H1 (cell line): ENCODE data around the gene SHISAL1. TPM values are rescaled to one million over a fixed set of nuclear protein-coding genes. Genes with fewer than 3 reads are reported as not detected.

ENCODE experiments used
- CTCF ChIA-PET: fragments of 300-600 bp; sonication (Branson Sonifier 250); formaldehyde crosslinking; loops from one replicate; lab custom pipeline; 2021; ENCODE audit not compliant: partially characterized antibody; lab: Charles Lee
- POLR2A ChIA-PET: fragments of 300-600 bp; sonication (Branson Sonifier 250); formaldehyde crosslinking; loops from one replicate; lab custom pipeline; 2021; ENCODE audit warnings: inconsistent platforms; ENCODE audit not compliant: partially characterized antibody; lab: Charles Lee
- DNase-seq, 2 experiments: peaks; one replicate each; pipeline versions ENCODE4 v3.0.0 to v3.0.0-alpha.2; 2010 to 2022; ENCODE audit warnings: low spot score in 2 of 2, low read depth in 1 of 2, mixed read lengths in 1 of 2
- FAIRE-seq: peaks from 2 replicates; lab custom pipeline; 2011; peaks lifted over from hg19 to GRCh38; lab: Jason Lieb, UNC
- H2AFZ ChIP-seq: 2 replicates; pipeline ENCODE4 v1.8.1; 2012; ENCODE audit warnings: low read length, inconsistent platforms
- H2AK5ac ChIP-seq: 2 replicates; pipeline ENCODE4 v1.6.1; 2013; ENCODE audit warnings: low read depth, low read length
- H2BK120ac ChIP-seq: replicated peaks from 2 replicates; pipeline ENCODE3; 2013; ENCODE audit warnings: low read depth, low read length, inconsistent platforms
- H2BK12ac ChIP-seq: 2 replicates; pipeline ENCODE4 v1.6.1; 2013; ENCODE audit warnings: low read depth, low read length
- H2BK15ac ChIP-seq: 2 replicates; pipeline ENCODE4 v1.6.1; 2013; ENCODE audit warnings: low read length
- H2BK20ac ChIP-seq: 2 replicates; pipeline ENCODE4 v1.6.1; 2013; ENCODE audit warnings: low read length
- H2BK5ac ChIP-seq: 2 replicates; pipeline ENCODE4 v1.6.1; 2013; ENCODE audit warnings: low read depth, low read length
- H3K14ac ChIP-seq: 2 replicates; pipeline ENCODE4 v1.6.1; 2013; ENCODE audit warnings: inconsistent platforms; ENCODE audit not compliant: insufficient read length
- H3K18ac ChIP-seq: 2 replicates; pipeline ENCODE4 v1.6.1; 2013; ENCODE audit warnings: low read length; ENCODE audit errors: extremely low read depth
- H3K23ac ChIP-seq: 2 replicates; pipeline ENCODE4 v1.6.1; 2013; ENCODE audit warnings: inconsistent platforms; ENCODE audit not compliant: insufficient read length
- H3K23me2 ChIP-seq: 2 replicates; pipeline ENCODE4 v1.6.1; 2013; ENCODE audit warnings: low read depth, low read length
- H3K27ac ChIP-seq: 2 replicates; pipeline ENCODE4 v1.6.1; 2011; ENCODE audit warnings: low read depth, low read length, inconsistent platforms
- H3K27me3 ChIP-seq, 4 experiments: replicated peaks in 1 of 4; 1 replicate in 1 of 4; 2 replicates in 3 of 4; pipeline versions ENCODE4 v1.6.1 to v1.8.1; 2011 to 2013; ENCODE audit warnings: low read length in 3 of 4, mild to moderate bottlenecking in 3 of 4, inconsistent platforms in 2 of 4, mixed read lengths in 2 of 4, moderate library complexity in 1 of 4; ENCODE audit not compliant: control insufficient read depth in 3 of 4, insufficient read depth in 3 of 4; ENCODE audit errors: extremely low read depth in 1 of 4
- H3K36me3 ChIP-seq, 4 experiments: 2 replicates each; pipeline versions ENCODE4 v1.6.1 to v1.8.1; 2011 to 2013; ENCODE audit warnings: mild to moderate bottlenecking in 4 of 4, low read length in 3 of 4, moderate library complexity in 2 of 4, control low read depth in 1 of 4, inconsistent platforms in 1 of 4; ENCODE audit not compliant: insufficient read depth in 4 of 4, control insufficient read depth in 2 of 4
- H3K4ac ChIP-seq: replicated peaks from 2 replicates; pipeline ENCODE3; 2013; ENCODE audit warnings: low read length, low read depth, mixed read lengths, inconsistent platforms; ENCODE audit not compliant: insufficient read length
- H3K4me1 ChIP-seq, 4 experiments: replicated peaks in 1 of 4; 1 replicate in 1 of 4; 2 replicates in 3 of 4; pipeline versions ENCODE4 v1.6.1 to v1.8.1; 2011 to 2013; ENCODE audit warnings: low read length in 3 of 4, inconsistent platforms in 2 of 4, mixed read lengths in 1 of 4; ENCODE audit not compliant: insufficient read depth in 4 of 4, control insufficient read depth in 3 of 4
- H3K4me2 ChIP-seq, 2 experiments: 2 replicates each; pipeline versions ENCODE4 v1.6.1 to v1.8.1; 2011 to 2013; ENCODE audit warnings: low read depth in 2 of 2, low read length in 2 of 2, control low read depth in 1 of 2, inconsistent platforms in 1 of 2, mild to moderate bottlenecking in 1 of 2; ENCODE audit not compliant: insufficient read depth in 1 of 2
- H3K4me3 ChIP-seq, 4 experiments: fragments of 200-600, 300-600 bp in 1 of 4; sonication (generic), shearing (Covaris generic), sonication (Bioruptor Twin) in 1 of 4; 2 replicates each; pipeline versions ENCODE4 v1.5.1 to v1.8.1; 2011 to 2016; ENCODE audit warnings: low read length in 4 of 4, low read depth in 3 of 4, control low read depth in 2 of 4, inconsistent platforms in 2 of 4, mild to moderate bottlenecking in 2 of 4, mixed read lengths in 1 of 4, moderate library complexity in 1 of 4; ENCODE audit not compliant: insufficient read depth in 2 of 4; ENCODE audit errors: extremely low read depth in 1 of 4
- H3K56ac ChIP-seq: replicated peaks from 2 replicates; pipeline ENCODE3; 2013; ENCODE audit warnings: low read depth, mild to moderate bottlenecking, mixed read lengths, low read length, inconsistent platforms; ENCODE audit not compliant: insufficient read length
- H3K79me1 ChIP-seq: 2 replicates; pipeline ENCODE4 v1.6.1; 2013; ENCODE audit warnings: low read depth, low read length, control low read depth
- H3K79me2 ChIP-seq, 2 experiments: 2 replicates each; pipeline versions ENCODE4 v1.6.1 to v1.8.1; 2012 to 2013; ENCODE audit warnings: low read length in 2 of 2, mild to moderate bottlenecking in 2 of 2, inconsistent platforms in 1 of 2; ENCODE audit not compliant: insufficient read depth in 2 of 2, control insufficient read depth in 1 of 2
- H3K9ac ChIP-seq, 4 experiments: replicated peaks in 1 of 4; 1 replicate in 1 of 4; 2 replicates in 3 of 4; pipeline versions ENCODE4 v1.6.1 to v1.8.1; 2011 to 2013; ENCODE audit warnings: low read depth in 3 of 4, low read length in 3 of 4, control low read depth in 2 of 4, mild to moderate bottlenecking in 2 of 4, moderate library complexity in 2 of 4, inconsistent platforms in 1 of 4; ENCODE audit errors: extremely low read depth in 1 of 4
- H3K9me3 ChIP-seq, 2 experiments: 2 replicates each; pipeline versions ENCODE4 v1.6.1 to v1.8.1; 2012 to 2013; ENCODE audit warnings: mild to moderate bottlenecking in 2 of 2, moderate library complexity in 2 of 2, control low read depth in 1 of 2, inconsistent platforms in 1 of 2, low read depth in 1 of 2, low read length in 1 of 2, mixed read lengths in 1 of 2; ENCODE audit not compliant: insufficient read depth in 2 of 2
- H4K20me1 ChIP-seq, 2 experiments: replicated peaks in 1 of 2; 2 replicates each; pipeline versions ENCODE3 to v1.8.1; 2011 to 2013; ENCODE audit warnings: inconsistent platforms in 2 of 2, low read length in 2 of 2, mild to moderate bottlenecking in 1 of 2; ENCODE audit not compliant: insufficient read depth in 2 of 2, control insufficient read depth in 1 of 2
- H4K5ac ChIP-seq: 2 replicates; pipeline ENCODE4 v1.6.1; 2013; ENCODE audit warnings: low read length, low read depth, mixed read lengths, inconsistent platforms; ENCODE audit not compliant: insufficient read length
- H4K8ac ChIP-seq: 2 replicates; pipeline ENCODE4 v1.8.0; 2013; ENCODE audit warnings: mild to moderate bottlenecking, moderate library complexity, low read length, inconsistent platforms; ENCODE audit not compliant: insufficient read depth; ENCODE audit errors: extremely low read depth
- H4K91ac ChIP-seq: replicated peaks from 2 replicates; pipeline ENCODE3; 2013; ENCODE audit warnings: low read length, mixed read lengths, inconsistent platforms; ENCODE audit not compliant: insufficient read length
- CBX5 ChIP-seq: fragments of 300-800, 300-1000 bp; sonication (generic); IDR thresholded peaks from 2 replicates; pipeline ENCODE4 v1.7.1; 2016; ENCODE audit warnings: antibody characterized with exemption, low read length, low read depth
- RAD21 ChIP-seq, 2 experiments: IDR thresholded peaks in 1 of 2; conservative IDR thresholded peaks in 1 of 2; 2 replicates each; pipeline ENCODE4 v1.6.1; 2011; ENCODE audit warnings: low read depth in 2 of 2, low read length in 2 of 2, improper control_type of control experiment in 1 of 2, inconsistent platforms in 1 of 2, mild to moderate bottlenecking in 1 of 2, moderate library complexity in 1 of 2
- WGBS, 2 experiments: shearing (Covaris generic) in 1 of 2; methylation state at CpG; one replicate each; pipeline versions ENCODE4 v1.1.6 to v1.1.7; 2013 to 2015; ENCODE audit warnings: low lambda C conversion rate in 2 of 2, mixed read lengths in 2 of 2, inconsistent platforms in 1 of 2, low coverage in 1 of 2, missing lambda C conversion rate in 1 of 2; ENCODE audit not compliant: insufficient replicate concordance in 2 of 2, insufficient coverage in 1 of 2, insufficient read length in 1 of 2; ENCODE audit errors: extremely low coverage in 1 of 2, missing lambda C conversion rate in 1 of 2; 5-methylcytosine and 5-hydroxymethylcytosine counted together
- polyA plus RNA-seq, 7 experiments: library from polyadenylated mRNA; depleted of rRNA in 3 of 7; stranded (reverse) in 5 of 7; unstranded in 2 of 7; fragments of >200 nt in 5 of 7; fragments of 200-250 nt in 2 of 7; gene quantifications; 1 replicate in 5 of 7; 2 replicates in 1 of 7; 4 replicates in 1 of 7; pipeline versions ENCODE4 v1.2.1 to v1.2.3, GENCODE V29; 2011 to 2013; ENCODE audit warnings: missing spikeins in 2 of 7, mixed read lengths in 2 of 7
- total RNA-seq: library from RNA; stranded (reverse); fragmentation: NEBNext Ultra II Directional; extraction: Animal tissue kit (Norgen Biotek cat#: 25700); gene quantifications from 2 replicates; pipeline ENCODE4 v1.2.1, GENCODE V29; 2021

Gene SHISAL1
- total and polyA plus RNA-seq, 2 of the 8 experiments (the other 6 are each of a cell fraction or from before 2014, with no cell fraction given), result 3.7 to 5.8 TPM

- WGBS, 2 experiments, result 87% methylated on average over 19 of the region's 19 CpGs; no CpG with 5 or more reads in 1 of the 2 experiments
- CTCF ChIA-PET, result interaction anchor here (0.7 to 2.3 kb wide), 9 partner anchors 11 to 356 kb away, joined by 3 to 8 read pairs (median 3); no protein-coding TSS in a partner anchor
Observed at GRCh38 chr22:44348971-44349560, 36.3 kb upstream of the SHISAL1 start.

More at GRCh38 chr22:44348971-44349560, 36.3 kb upstream of the SHISAL1 start:
- Histone ChIP-seq H2BK20ac (no peak overlapping the region), H2BK15ac (no peak overlapping the region), H3K4me1 (peaks cover 0 to 7% (median 3%) of the 10 kb centered on the region in 4 experiments; a peak in 4 of 7 replicates), H3K9me3 (no peaks in the 10 kb centered on the region), H2BK12ac (peak overlapping the region; percentile 27; the same call in 1 of the 2 replicates), H3K18ac (peak overlapping the region; percentile 48; the same call in 1 of the 2 replicates), H3K79me2 (no peaks in the 10 kb centered on the region), H3K4ac (no peak overlapping the region), H3K56ac (no peak overlapping the region), H3K36me3 (no peaks in the 10 kb centered on the region), H3K14ac (no peak overlapping the region), H2AK5ac (no peak overlapping the region), H2AFZ (no peak overlapping the region), H2BK5ac (no peak overlapping the region), H4K5ac (no peak overlapping the region), H3K23ac (no peak overlapping the region), H4K20me1 (no peaks in the 10 kb centered on the region), H3K27me3 (no peaks in the 10 kb centered on the region), H3K79me1 (no peaks in the 10 kb centered on the region; the same call in 1 of the 2 replicates), H2BK120ac (no peak overlapping the region), H4K91ac (peak overlapping the region; percentile 84), H3K4me2 (no peak overlapping the region), H4K8ac (peak overlapping the region; percentile 74; the same call in 1 of the 2 replicates), H3K4me3 (no peak overlapping the region), H3K23me2 (peaks cover 4% of the 10 kb centered on the region; the same call in 1 of the 2 replicates), H3K27ac (no peak overlapping the region), H3K9ac (no peak overlapping the region)
- TF ChIP-seq CBX5 (no peak), RAD21 (IDR thresholded peaks at IDR 0.05 in 1 of 2, conservative IDR thresholded peaks at IDR 0.05 in 1 of 2; ENCODE audit: low read depth in 2 of 2, low read length in 2 of 2) (peak in 1 of 2 experiments; percentile 23; a peak in 1 of 4 replicates)
- FAIRE-seq (no peak), DNase-seq (no peak)
- POLR2A ChIA-PET, result no interaction called here
